DMS 273 treated with DMSO at 0.1 percent for 48 hours (cell line): Measurements from ENCODE around the gene NPRL2.

Experiments used
- DNase-seq: peaks from one replicate; lab custom pipeline; 2025; lab: John Stamatoyannopoulos, UW

Gene NPRL2

GRCh38 chr3:50350527-50351322 is at the start of gene NPRL2, which contains the start of gene CYB561D2:
Gene NPRL2, minus strand, starts transcription at chr3:50350775. Its CDS starts 123 bp downstream, at chr3:50350652.
Gene CYB561D2, plus strand, starts transcription at chr3:50350862. Its CDS starts 572 bp downstream, at chr3:50351434.
- DNase-seq, result peak; percentile 78

GRCh38 chr3:50396502-50396901 is 45.9 kb upstream of the NPRL2 start:
- no peak for DNase-seq

GRCh38 chr3:50395070-50395860 is 44.7 kb upstream of the NPRL2 start:
- no peak for DNase-seq

DNA sequence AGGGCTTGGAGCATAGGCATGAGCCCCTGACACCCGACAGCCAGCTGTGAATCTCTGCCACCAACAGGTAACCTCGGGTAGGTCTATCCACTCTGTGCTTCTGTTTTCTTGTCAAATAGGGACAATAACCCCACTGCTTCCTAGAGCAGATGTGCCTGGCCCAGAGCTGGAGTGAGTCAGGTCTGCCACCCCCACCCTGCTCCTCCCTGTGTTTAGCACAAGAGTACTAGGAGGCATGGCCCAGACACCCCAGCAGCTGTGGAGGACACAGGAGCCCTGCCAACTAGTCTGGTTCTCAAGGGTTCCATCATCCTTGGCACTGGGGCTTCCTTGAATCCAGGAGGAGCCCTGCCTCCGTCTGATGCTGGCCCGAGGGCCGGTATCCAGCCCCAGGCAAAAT is 42.5 kb upstream of the NPRL2 start:
- DNase-seq, result no peak

GRCh38 chr3:50392101-50392715 is 41.6 kb upstream of the NPRL2 start:
- DNase-seq, result no peak

DNA sequence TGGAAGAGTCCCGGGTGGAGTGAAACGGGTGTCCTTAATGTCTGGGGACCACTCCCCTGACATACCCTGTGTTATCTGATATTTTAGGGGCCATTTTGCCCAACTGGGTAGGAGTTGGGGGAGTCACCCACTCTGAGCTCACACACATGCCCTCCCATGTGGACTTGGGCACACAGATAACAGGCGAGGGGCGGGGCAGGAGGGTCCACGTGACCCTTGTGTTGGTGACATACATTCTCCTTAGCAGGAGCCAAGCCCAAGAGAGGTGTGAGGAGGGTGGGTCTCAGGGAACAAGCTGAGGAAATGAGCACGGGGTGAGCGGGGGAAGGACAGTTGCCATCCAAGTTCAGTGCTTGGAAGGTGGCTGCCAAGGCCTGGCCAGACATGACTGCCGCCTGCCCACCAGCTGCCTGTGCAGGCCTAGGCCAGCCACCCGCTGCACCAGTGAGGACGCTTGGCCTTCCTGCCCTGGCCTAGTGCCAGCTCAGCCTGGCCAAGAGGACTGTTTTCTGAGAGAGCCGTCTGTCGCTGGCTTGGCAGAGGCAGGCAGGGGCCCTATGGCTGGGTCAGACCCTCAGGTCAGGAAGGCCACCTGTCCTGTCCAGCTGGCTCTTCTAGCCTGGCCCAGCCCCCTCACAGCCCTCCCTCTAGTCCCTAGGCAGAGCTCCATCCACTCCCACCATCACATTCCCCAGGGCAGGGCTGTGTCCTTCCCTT is 40.1 kb upstream of the NPRL2 start:
- peak; percentile 52 for DNase-seq

DNA sequence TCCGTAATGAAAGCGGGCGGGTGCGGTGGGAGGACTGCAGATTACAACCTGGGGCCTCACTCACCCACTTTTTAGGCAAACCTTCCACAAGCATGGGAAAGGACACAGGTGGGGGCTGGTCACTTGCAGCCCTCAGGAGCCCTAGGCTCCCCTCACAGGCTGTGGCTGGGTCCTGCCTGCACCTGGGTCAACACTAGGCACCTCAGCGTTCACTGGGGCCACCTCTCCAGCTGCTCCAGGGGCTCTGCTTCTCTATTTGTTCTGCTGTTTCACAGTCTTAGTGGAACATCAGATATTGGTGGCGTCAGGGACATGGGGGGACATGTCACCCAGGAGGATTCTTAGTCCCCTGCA is 38.8 kb upstream of the NPRL2 start:
- no peak for DNase-seq

GRCh38 chr3:50388720-50389413 is 38.3 kb upstream of the NPRL2 start:
- no peak for DNase-seq

DNA sequence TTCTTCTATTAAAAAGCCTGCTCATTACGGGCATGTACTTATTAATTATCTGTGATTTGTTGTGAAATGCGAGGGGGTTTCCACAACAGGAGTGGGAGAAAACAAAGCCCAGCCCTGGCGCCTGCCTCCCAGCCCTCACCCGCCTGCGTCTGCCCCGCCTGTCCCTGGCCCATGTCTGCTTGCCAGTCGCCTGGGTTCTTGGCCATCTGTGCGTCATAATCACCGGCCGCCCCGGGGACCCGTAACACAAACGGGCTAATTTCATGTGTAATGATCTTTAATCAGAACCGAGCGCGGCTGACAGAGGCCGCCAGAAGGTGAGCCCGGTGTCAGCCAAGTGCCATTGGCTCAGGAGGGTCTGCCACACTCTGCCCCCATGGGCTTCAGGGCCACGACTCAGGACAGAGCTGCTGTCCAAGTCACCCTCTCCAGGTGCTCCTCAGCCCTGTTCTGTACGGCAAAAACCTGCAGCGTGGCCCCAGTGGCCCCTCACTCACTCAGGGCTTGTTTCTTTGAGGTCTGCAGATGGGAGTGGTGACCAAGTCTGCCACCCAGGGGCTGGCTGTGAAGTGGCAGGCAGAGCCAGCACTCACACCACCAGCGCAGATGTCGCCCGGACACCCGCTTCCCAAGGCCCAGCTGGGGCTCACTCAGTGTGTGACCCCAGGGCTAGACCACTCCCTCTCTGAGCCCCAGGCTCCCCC is 37.6 kb upstream of the NPRL2 start:
- no peak for DNase-seq

DNA sequence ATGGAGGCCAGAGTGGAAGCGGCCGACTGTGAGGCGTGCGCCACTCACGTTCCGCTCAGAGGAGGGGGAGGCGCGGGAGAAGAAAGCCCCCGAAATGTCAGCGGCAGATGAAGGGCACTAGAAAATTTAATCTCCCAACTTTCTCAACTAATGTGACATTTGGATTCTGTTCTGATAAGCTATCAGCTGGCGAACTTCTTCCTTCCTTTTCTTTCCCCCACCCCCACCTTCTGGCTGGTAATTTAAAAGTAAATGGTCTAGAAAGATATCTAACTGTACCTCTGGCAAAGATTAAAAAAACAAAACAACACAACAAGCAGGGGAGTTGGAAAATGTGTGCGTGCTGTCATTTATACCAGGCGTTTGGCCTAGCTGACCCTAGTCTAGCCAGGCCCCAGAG is 35.2 kb upstream of the NPRL2 start:
- DNase-seq, result no peak

- no peak for DNase-seq
Measured at GRCh38 chr3:50383750-50384149, 33.2 kb upstream of the NPRL2 start.

- no peak for DNase-seq
Measured at GRCh38 chr3:50382722-50383121, 32.1 kb upstream of the NPRL2 start.

- DNase-seq, result peak; percentile 35
Measured at GRCh38 chr3:50381383-50381782, 30.8 kb upstream of the NPRL2 start.

DNA sequence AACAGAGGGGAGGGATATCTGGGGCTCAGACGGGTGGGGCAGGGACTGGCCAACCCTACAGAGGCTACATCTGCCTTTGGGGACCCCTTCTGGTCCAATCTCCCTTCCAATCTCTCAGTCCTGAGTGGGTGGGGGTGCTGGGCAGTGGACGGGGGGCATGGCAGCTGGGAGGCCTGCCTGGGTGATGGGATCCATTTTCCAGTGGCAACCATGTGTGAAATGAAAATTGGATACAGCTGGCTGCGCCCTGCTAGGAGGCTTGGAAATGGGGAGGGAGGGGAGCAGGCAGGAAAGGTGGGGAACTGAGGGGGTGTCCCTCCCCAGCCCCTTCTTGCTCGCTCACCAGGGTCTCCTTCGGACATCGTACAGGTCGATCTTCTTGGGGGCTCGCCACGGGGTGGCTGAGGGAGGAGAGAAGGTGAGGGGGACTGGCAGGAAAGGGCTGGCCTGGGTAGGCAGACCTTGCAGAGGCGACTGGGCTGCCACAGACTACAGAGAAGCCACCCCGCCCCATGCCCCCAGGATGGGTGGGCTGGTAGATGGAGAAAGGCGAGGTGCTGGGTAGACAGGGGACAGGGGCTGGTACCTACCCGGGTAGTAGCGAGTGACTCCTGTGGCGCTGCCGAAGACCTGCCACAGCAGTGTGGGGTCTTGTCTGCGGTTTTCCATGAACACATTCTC is 30.0 kb upstream of the NPRL2 start:
- no peak for DNase-seq

DNA sequence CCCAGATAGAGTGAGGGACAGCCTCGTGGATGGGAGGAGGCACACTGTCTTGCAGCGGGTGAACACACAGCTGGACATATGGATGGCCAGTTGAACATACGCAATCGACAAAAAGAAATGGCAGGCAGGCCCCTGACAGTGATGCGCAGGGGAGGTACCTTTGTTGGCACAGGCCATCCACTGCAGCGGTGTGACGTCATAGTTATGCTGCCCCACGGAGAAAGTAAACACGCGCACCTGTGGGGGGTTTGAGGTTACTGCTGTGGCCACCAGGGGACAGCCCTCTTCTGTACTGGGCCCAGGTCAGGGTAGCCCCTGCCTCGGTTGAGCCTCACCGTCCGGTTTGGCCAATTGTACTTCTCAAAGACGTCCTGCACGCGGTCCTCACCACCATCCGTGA is 28.2 kb upstream of the NPRL2 start:
- no peak for DNase-seq

DNA sequence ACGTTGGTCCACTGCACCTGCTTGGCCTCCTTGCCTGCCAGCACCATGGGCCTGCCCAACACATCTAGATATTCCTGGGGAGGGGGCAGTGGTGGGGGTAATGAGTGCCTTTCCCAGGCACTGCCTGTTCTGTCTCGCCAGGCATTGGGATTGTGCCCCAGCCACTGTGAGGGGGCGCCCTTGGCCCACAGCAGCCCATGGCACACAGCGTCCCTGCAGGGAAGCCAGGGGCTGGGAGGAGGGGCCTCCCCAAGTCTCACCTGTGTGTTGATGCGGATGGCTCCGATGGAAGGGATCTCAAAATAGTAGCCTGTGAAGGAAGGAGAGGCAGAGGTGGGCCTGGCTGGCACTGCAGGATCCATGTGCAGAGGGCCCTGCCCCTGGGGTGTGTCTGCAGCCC is 27.4 kb upstream of the NPRL2 start:
- DNase-seq, result no peak

GRCh38 chr3:50375258-50375931 is 24.8 kb upstream of the NPRL2 start:
- no peak for DNase-seq

GRCh38 chr3:50374363-50375257 is 24.0 kb upstream of the NPRL2 start:
- DNase-seq, result no peak
